ENCODE results near the gene PRPS2. TPM values are rescaled to one million over a fixed set of nuclear protein-coding genes. Genes with fewer than 3 reads are reported as not detected.

The PRPS2 gene
- total RNA-seq, 1 experiment from 2014 or later, result 79.5 TPM

DNA sequence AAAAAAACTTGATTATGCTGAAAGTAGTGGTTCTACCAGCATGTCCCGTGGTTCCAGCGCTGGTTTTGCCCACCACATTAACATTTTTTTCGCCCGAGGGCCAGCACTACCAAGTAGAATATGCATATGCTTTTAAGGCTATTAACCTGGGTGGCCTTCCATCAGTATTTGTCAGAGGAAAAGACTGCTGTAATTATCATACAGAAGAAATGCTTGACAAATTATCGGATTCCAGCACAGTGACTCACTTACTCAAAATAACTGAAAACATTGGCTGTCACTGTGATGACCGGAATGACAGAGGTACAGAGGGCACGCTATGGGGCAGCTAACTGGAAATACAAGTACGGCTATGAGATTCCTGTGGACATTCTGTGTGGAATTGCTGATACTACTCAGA is 34.6 kb downstream of the PRPS2 start:
- ChIA-PET RAD21 (ENCODE audit: low non-redundant PET in 1 of 2, low total read pairs in 2 of 2, uncharacterized antibody in 2 of 2, unreplicated experiment in 2 of 2) (no interaction called here), POLR2A (no interaction called here), CTCF (no interaction called here)
- Histone ChIP-seq H3K79me2 (ENCODE audit: insufficient read depth, low read length) (no peaks in the 10 kb centered on the region), H3K9me2 (ENCODE audit: insufficient read depth) (no peaks in the 10 kb centered on the region), H3K4me1 (ENCODE audit: control insufficient read depth in 1 of 2, insufficient read depth in 2 of 2, low read length in 2 of 2) (peaks cover 9 to 16% of the 10 kb centered on the region in 2 experiments), H3K4me2 (ENCODE audit: low read length) (peak overlapping the region; percentile 56), H3K27me3 (ENCODE audit: insufficient read depth, low read length) (no peaks in the 10 kb centered on the region), H3K9ac (ENCODE audit: low read length) (no peak overlapping the region), H3K9me3 (ENCODE audit: control insufficient read depth in 1 of 2, insufficient read depth in 1 of 2, low read depth in 1 of 2, low read length in 2 of 2) (no peaks in the 10 kb centered on the region), H3K36me3 (ENCODE audit: control insufficient read depth in 1 of 2, insufficient read depth in 2 of 2, low read length in 2 of 2) (peaks cover 0 to 6% of the 10 kb centered on the region in 2 experiments; a peak in 1 of 4 replicates), H4K20me1 (ENCODE audit: insufficient read depth) (no peaks in the 10 kb centered on the region), H3K27ac (ENCODE audit: low read depth, low read length) (peak overlapping the region; percentile 14; the same call in 1 of the 2 replicates), H2AFZ (ENCODE audit: low read depth, low read length, poor library complexity, severe bottlenecking) (no peak overlapping the region), H3K4me3 (replicated peaks in 1 of 2; ENCODE audit: low read depth in 1 of 2, low read length in 2 of 2) (0 out of 4 replicates have a peak overlapping the region, but pooled peaks of 1 of the 2 experiments have one; percentile 32)
- ATAC-seq (peak; percentile 90), DNase-seq (ENCODE audit: low read depth, low spot score) (peak; percentile 44)
- BruUV-seq (replicated peaks), result no TSS peak
- intact Hi-C loops (cut with micrococcal nuclease), result no loop called here
- TF ChIP-seq POLR2A (IDR thresholded peaks at IDR 0.05; ENCODE audit: borderline replicate concordance, extremely low read depth, insufficient read depth, insufficient read length), result no peak
- TF ChIP-seq, protein P1, sequence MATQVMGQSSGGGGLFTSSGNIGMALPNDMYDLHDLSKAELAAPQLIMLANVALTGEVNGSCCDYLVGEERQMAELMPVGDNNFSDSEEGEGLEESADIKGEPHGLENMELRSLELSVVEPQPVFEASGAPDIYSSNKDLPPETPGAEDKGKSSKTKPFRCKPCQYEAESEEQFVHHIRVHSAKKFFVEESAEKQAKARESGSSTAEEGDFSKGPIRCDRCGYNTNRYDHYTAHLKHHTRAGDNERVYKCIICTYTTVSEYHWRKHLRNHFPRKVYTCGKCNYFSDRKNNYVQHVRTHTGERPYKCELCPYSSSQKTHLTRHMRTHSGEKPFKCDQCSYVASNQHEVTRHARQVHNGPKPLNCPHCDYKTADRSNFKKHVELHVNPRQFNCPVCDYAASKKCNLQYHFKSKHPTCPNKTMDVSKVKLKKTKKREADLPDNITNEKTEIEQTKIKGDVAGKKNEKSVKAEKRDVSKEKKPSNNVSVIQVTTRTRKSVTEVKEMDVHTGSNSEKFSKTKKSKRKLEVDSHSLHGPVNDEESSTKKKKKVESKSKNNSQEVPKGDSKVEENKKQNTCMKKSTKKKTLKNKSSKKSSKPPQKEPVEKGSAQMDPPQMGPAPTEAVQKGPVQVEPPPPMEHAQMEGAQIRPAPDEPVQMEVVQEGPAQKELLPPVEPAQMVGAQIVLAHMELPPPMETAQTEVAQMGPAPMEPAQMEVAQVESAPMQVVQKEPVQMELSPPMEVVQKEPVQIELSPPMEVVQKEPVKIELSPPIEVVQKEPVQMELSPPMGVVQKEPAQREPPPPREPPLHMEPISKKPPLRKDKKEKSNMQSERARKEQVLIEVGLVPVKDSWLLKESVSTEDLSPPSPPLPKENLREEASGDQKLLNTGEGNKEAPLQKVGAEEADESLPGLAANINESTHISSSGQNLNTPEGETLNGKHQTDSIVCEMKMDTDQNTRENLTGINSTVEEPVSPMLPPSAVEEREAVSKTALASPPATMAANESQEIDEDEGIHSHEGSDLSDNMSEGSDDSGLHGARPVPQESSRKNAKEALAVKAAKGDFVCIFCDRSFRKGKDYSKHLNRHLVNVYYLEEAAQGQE (IDR thresholded peaks at IDR 0.05; ENCODE audit: low read depth), result no peak
- TF ChIP-seq, protein P2, sequence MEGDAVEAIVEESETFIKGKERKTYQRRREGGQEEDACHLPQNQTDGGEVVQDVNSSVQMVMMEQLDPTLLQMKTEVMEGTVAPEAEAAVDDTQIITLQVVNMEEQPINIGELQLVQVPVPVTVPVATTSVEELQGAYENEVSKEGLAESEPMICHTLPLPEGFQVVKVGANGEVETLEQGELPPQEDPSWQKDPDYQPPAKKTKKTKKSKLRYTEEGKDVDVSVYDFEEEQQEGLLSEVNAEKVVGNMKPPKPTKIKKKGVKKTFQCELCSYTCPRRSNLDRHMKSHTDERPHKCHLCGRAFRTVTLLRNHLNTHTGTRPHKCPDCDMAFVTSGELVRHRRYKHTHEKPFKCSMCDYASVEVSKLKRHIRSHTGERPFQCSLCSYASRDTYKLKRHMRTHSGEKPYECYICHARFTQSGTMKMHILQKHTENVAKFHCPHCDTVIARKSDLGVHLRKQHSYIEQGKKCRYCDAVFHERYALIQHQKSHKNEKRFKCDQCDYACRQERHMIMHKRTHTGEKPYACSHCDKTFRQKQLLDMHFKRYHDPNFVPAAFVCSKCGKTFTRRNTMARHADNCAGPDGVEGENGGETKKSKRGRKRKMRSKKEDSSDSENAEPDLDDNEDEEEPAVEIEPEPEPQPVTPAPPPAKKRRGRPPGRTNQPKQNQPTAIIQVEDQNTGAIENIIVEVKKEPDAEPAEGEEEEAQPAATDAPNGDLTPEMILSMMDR (IDR thresholded peaks at IDR 0.05 in 2 of 3, conservative IDR thresholded peaks at IDR 0.05 in 1 of 3; ENCODE audit: borderline replicate concordance in 1 of 3, insufficient read depth in 1 of 3, low read depth in 2 of 3, low read length in 2 of 3), result no peak
- TF ChIP-seq EGR1 (IDR thresholded peaks at IDR 0.05; ENCODE audit: low read depth), result no peak
- no peak for TF ChIP-seq YY1 (IDR thresholded peaks at IDR 0.05; ENCODE audit: extremely low read depth, insufficient replicate concordance, low read depth, low read length)
- TF ChIP-seq TCF7L2 (IDR thresholded peaks at IDR 0.05; ENCODE audit: borderline replicate concordance, extremely low read depth, insufficient read depth, insufficient read length), result no peak
- TF ChIP-seq EZH2phosphoT487 (IDR thresholded peaks at IDR 0.05; ENCODE audit: borderline replicate concordance), result no peak
- no peak for TF ChIP-seq ZFX (IDR thresholded peaks at IDR 0.05)
- no peak; the same call in 1 of the 2 replicates for TF ChIP-seq CBX3 (IDR thresholded peaks at IDR 0.05; ENCODE audit: low read depth)
- no peak for TF ChIP-seq EZH2 (IDR thresholded peaks at IDR 0.05)
- TF ChIP-seq JUND (IDR thresholded peaks at IDR 0.05), result peak; percentile 67
- no peak for TF ChIP-seq CEBPB (IDR thresholded peaks at IDR 0.05; ENCODE audit: low read depth)
- no peak for TF ChIP-seq RAD21 (IDR thresholded peaks at IDR 0.05; ENCODE audit: low read depth)
- TF ChIP-seq SIN3A (IDR thresholded peaks at IDR 0.05; ENCODE audit: low read depth), result peak; percentile 47; the same call in 1 of the 2 replicates
- TF ChIP-seq POLR2AphosphoS5 (IDR thresholded peaks at IDR 0.05; ENCODE audit: low read depth, low read length), result no peak
- no peak for TF ChIP-seq ZNF274 (IDR thresholded peaks at IDR 0.05; ENCODE audit: low read depth, low read length)
- TF ChIP-seq, protein P3, sequence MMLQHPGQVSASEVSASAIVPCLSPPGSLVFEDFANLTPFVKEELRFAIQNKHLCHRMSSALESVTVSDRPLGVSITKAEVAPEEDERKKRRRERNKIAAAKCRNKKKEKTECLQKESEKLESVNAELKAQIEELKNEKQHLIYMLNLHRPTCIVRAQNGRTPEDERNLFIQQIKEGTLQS (IDR thresholded peaks at IDR 0.05), result 0 out of 2 replicates have a peak, but pooled peaks have one; percentile 48
- TF ChIP-seq SP1 (IDR thresholded peaks at IDR 0.05; ENCODE audit: low read depth), result peak; percentile 50
- TF ChIP-seq, protein P4, sequence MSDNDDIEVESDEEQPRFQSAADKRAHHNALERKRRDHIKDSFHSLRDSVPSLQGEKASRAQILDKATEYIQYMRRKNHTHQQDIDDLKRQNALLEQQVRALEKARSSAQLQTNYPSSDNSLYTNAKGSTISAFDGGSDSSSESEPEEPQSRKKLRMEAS (IDR thresholded peaks at IDR 0.05), result peak; percentile 46
- no peak for TF ChIP-seq SRF (IDR thresholded peaks at IDR 0.05; ENCODE audit: low read depth)
- TF ChIP-seq, protein P5, sequence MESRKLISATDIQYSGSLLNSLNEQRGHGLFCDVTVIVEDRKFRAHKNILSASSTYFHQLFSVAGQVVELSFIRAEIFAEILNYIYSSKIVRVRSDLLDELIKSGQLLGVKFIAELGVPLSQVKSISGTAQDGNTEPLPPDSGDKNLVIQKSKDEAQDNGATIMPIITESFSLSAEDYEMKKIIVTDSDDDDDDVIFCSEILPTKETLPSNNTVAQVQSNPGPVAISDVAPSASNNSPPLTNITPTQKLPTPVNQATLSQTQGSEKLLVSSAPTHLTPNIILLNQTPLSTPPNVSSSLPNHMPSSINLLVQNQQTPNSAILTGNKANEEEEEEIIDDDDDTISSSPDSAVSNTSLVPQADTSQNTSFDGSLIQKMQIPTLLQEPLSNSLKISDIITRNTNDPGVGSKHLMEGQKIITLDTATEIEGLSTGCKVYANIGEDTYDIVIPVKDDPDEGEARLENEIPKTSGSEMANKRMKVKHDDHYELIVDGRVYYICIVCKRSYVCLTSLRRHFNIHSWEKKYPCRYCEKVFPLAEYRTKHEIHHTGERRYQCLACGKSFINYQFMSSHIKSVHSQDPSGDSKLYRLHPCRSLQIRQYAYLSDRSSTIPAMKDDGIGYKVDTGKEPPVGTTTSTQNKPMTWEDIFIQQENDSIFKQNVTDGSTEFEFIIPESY (IDR thresholded peaks at IDR 0.05; ENCODE audit: extremely low read depth, insufficient replicate concordance, low read length), result no peak
- no peak for TF ChIP-seq ELF1 (IDR thresholded peaks at IDR 0.05; ENCODE audit: borderline replicate concordance, low read depth)
